Liver (tissue), 9 donors: ENCODE data around the gene BRF1. TPM values are rescaled to one million over a fixed set of nuclear protein-coding genes. Genes with fewer than 3 reads are reported as not detected.
"Not testable (repeated sequence)": the region's sequence is repeated elsewhere in the genome, so short reads cannot be mapped to it uniquely, and the experiment has no call there.

Source experiments
- DNase-seq: peaks from one replicate; pipeline ENCODE4 v3.0.0-alpha.2; 2017; ENCODE audit warnings: low spot score
- H3K27ac ChIP-seq, 2 donors: one replicate each; pipeline ENCODE4 v1.7.0; 2013; ENCODE audit warnings: inconsistent platforms in 2 of 2, low read length in 2 of 2, control low read depth in 1 of 2, low read depth in 1 of 2, mild to moderate bottlenecking in 1 of 2
- H3K27me3 ChIP-seq, 4 donors: one replicate each; pipeline versions ENCODE4 v1.6.1 to v1.7.0; 2013; ENCODE audit warnings: low read length in 3 of 4, inconsistent platforms in 1 of 4, mild to moderate bottlenecking in 1 of 4, moderate library complexity in 1 of 4; ENCODE audit not compliant: control insufficient read depth in 4 of 4, insufficient read depth in 4 of 4
- H3K36me3 ChIP-seq, 4 donors: one replicate each; pipeline versions ENCODE4 v1.6.1 to v1.7.0; 2013; ENCODE audit warnings: low read length in 3 of 4, mild to moderate bottlenecking in 3 of 4, low read depth in 1 of 4, moderate library complexity in 1 of 4; ENCODE audit not compliant: control insufficient read depth in 4 of 4, insufficient read depth in 3 of 4
- H3K4me1 ChIP-seq, 4 donors: one replicate each; pipeline versions ENCODE4 v1.6.1 to v1.7.0; 2013; ENCODE audit warnings: low read length in 3 of 4, mild to moderate bottlenecking in 3 of 4, moderate library complexity in 1 of 4; ENCODE audit not compliant: control insufficient read depth in 4 of 4, insufficient read depth in 4 of 4
- H3K4me3 ChIP-seq, 3 donors: one replicate each; pipeline versions ENCODE4 v1.6.1 to v1.7.0; 2013; ENCODE audit warnings: low read length in 3 of 3, control low read depth in 1 of 3, low read depth in 1 of 3, mild to moderate bottlenecking in 1 of 3
- H3K9ac ChIP-seq, 2 donors: one replicate each; pipeline ENCODE4 v1.7.0; 2013; ENCODE audit warnings: low read length in 2 of 2, mild to moderate bottlenecking in 2 of 2, moderate library complexity in 2 of 2, control low read depth in 1 of 2, low read depth in 1 of 2
- H3K9me3 ChIP-seq, 4 donors: one replicate each; pipeline versions ENCODE4 v1.6.1 to v1.7.0; 2013; ENCODE audit warnings: low read length in 3 of 4; ENCODE audit not compliant: control insufficient read depth in 4 of 4
- ATF3 ChIP-seq: IDR thresholded peaks from 2 replicates; pipeline ENCODE4 v1.6.1; 2016; ENCODE audit warnings: antibody characterized with exemption
- EGR1 ChIP-seq, 2 donors: IDR thresholded peaks; 2 replicates each; pipeline ENCODE4 v1.6.1; 2016 to 2018; ENCODE audit warnings: antibody characterized with exemption in 2 of 2, low read depth in 2 of 2
- FOXA2 ChIP-seq: IDR thresholded peaks from 2 replicates; pipeline ENCODE4 v1.6.1; 2016; ENCODE audit warnings: antibody characterized with exemption
- HNF4A ChIP-seq, 2 donors: conservative IDR thresholded peaks; 2 replicates each; pipeline ENCODE4 v1.6.1; 2016; ENCODE audit warnings: antibody characterized with exemption in 2 of 2, mild to moderate bottlenecking in 2 of 2
- JUND ChIP-seq, 2 donors: IDR thresholded peaks; 2 replicates each; pipeline ENCODE4 v1.6.1; 2016; ENCODE audit warnings: antibody characterized with exemption in 2 of 2
- MAX ChIP-seq: IDR thresholded peaks from 2 replicates; pipeline ENCODE4 v1.6.1; 2016; ENCODE audit warnings: antibody characterized with exemption
- NR2F2 ChIP-seq: IDR thresholded peaks from 2 replicates; pipeline ENCODE4 v1.6.1; 2016; ENCODE audit warnings: antibody characterized with exemption
- RAD21 ChIP-seq, 2 donors: IDR thresholded peaks; 2 replicates each; pipeline ENCODE4 v1.6.1; 2016; ENCODE audit warnings: antibody characterized with exemption in 2 of 2, mild to moderate bottlenecking in 2 of 2
- RXRA ChIP-seq, 2 donors: IDR thresholded peaks; 2 replicates each; pipeline ENCODE4 v1.6.1; 2017 to 2018; ENCODE audit warnings: antibody characterized with exemption in 2 of 2, mild to moderate bottlenecking in 1 of 2
- SP1 ChIP-seq: IDR thresholded peaks from 2 replicates; pipeline ENCODE4 v1.6.1; 2018; ENCODE audit warnings: antibody characterized with exemption, mild to moderate bottlenecking
- TAF1 ChIP-seq: conservative IDR thresholded peaks from 2 replicates; pipeline ENCODE4 v1.6.1; 2016; ENCODE audit warnings: antibody characterized with exemption, mild to moderate bottlenecking
- YY1 ChIP-seq: IDR thresholded peaks from 2 replicates; pipeline ENCODE4 v1.6.1; 2016; ENCODE audit warnings: antibody characterized with exemption, mild to moderate bottlenecking
- ZBTB33 ChIP-seq: IDR thresholded peaks from 2 replicates; pipeline ENCODE4 v1.6.1; 2016; ENCODE audit warnings: antibody characterized with exemption
- WGBS: extraction: QIAGEN DNeasy Blood & Tissue Kit; methylation state at CpG from one replicate; pipeline ENCODE4 v1.1.7; 2013; 5-methylcytosine and 5-hydroxymethylcytosine counted together
- polyA plus RNA-seq, 2 donors: library from polyadenylated mRNA; stranded (reverse) in 1 of 2; unstranded in 1 of 2; fragments of 200-250 nt in 1 of 2; fragments of >200 nt in 1 of 2; fragmentation: Nextera tagmentation in 1 of 2; extraction: Ambion mirVana in 1 of 2; gene quantifications; one replicate each; pipeline versions ENCODE4 v1.2.1 to v1.2.3, GENCODE V29; 2013 to 2015
- total RNA-seq, 2 donors: library from RNA; depleted of rRNA; stranded (reverse); fragments of >200 nt; gene quantifications; one replicate each; pipeline ENCODE4 v1.2.3, GENCODE V29; 2014
- donor health status: healthy.
- donor health status: healthy.
- donor health status: healthy.
- donor health status: healthy.
- donor health status: healthy.

Gene BRF1
- total and polyA plus RNA-seq, 4 donors, result 4.6 to 24.1 (median 10.6) TPM

- whole genome bisulfite sequencing, result 53% methylated on average over 15 of the region's 15 CpGs
- Histone ChIP-seq H3K36me3 (no peaks in the 10 kb centered on the region), H3K4me1 (peaks cover 19 to 35% (median 28%) of the 10 kb centered on the region in 4 donors), H3K9ac (no peak overlapping the region), H3K27ac (peak overlapping the region in 1 of 2 donors; percentile 52), H3K27me3 (no peaks in the 10 kb centered on the region), H3K4me3 (no peak overlapping the region), H3K9me3 (no peaks in the 10 kb centered on the region)
- peak; percentile 85 to 91 for TF ChIP-seq RXRA (IDR thresholded peaks at IDR 0.05)
- TF ChIP-seq MAX, result no peak
- no peak for TF ChIP-seq YY1
- TF ChIP-seq FOXA2, result no peak
- no peak for TF ChIP-seq TAF1
- TF ChIP-seq ZBTB33, result no peak
- no peak for TF ChIP-seq JUND (IDR thresholded peaks at IDR 0.05)
- TF ChIP-seq EGR1 (IDR thresholded peaks at IDR 0.05; ENCODE audit: low read depth in 2 of 2), result no peak
- peak; percentile 7 to 40 for TF ChIP-seq HNF4A (conservative IDR thresholded peaks at IDR 0.05)
- TF ChIP-seq SP1, result peak; percentile 38
- no peak for TF ChIP-seq RAD21 (IDR thresholded peaks at IDR 0.05)
- TF ChIP-seq NR2F2, result peak; percentile 80
- no peak for DNase-seq
These were observed 28.0 kb upstream of the BRF1 start for GRCh38 chr14:105328678-105329390.

GRCh38 chr14:105328070-105328677 lies 27.4 kb upstream of the BRF1 start:
- DNase-seq, result no peak
- WGBS, result 82% methylated on average over 12 of the region's 12 CpGs
- Histone ChIP-seq H3K27ac (peak overlapping the region in 1 of 2 donors; percentile 52), H3K9ac (no peak overlapping the region), H3K4me1 (peaks cover 13 to 28% (median 21%) of the 10 kb centered on the region in 4 donors), H3K36me3 (no peaks in the 10 kb centered on the region), H3K27me3 (no peaks in the 10 kb centered on the region), H3K4me3 (no peak overlapping the region), H3K9me3 (no peaks in the 10 kb centered on the region)
- TF ChIP-seq SP1 (no peak), ATF3 (no peak), TAF1 (no peak)

GRCh38 chr14:105327695-105328045 lies 26.9 kb upstream of the BRF1 start:
- 94% methylated on average over 17 of the region's 17 CpGs for WGBS
- H3K4me1 ChIP-seq, result peaks cover 11 to 23% (median 18%) of the 10 kb centered on the region in 4 donors
- DNase-seq, H3K27me3 ChIP-seq, H3K36me3 ChIP-seq, H3K4me3 ChIP-seq, H3K27ac ChIP-seq, H3K9me3 ChIP-seq, H3K9ac ChIP-seq: not testable (repeated sequence)
